GM18909 (cell line): ENCODE results near the gene DBR1.
A peak's percentile ranks its signal among the peaks of the same experiment; 100 is the strongest.
"Not testable (repeated sequence)": the region's sequence is repeated elsewhere in the genome, so short reads cannot be mapped to it uniquely, and the experiment has no call there.

Source experiments
- ATAC-seq: cut with Tn5 transposase; IDR thresholded peaks from one replicate; pipeline ENCODE4 v1.9.1; 2021; ENCODE audit warnings: mild to moderate bottlenecking; ENCODE audit not compliant: unreplicated experiment, poor library complexity

The DBR1 gene

DNA sequence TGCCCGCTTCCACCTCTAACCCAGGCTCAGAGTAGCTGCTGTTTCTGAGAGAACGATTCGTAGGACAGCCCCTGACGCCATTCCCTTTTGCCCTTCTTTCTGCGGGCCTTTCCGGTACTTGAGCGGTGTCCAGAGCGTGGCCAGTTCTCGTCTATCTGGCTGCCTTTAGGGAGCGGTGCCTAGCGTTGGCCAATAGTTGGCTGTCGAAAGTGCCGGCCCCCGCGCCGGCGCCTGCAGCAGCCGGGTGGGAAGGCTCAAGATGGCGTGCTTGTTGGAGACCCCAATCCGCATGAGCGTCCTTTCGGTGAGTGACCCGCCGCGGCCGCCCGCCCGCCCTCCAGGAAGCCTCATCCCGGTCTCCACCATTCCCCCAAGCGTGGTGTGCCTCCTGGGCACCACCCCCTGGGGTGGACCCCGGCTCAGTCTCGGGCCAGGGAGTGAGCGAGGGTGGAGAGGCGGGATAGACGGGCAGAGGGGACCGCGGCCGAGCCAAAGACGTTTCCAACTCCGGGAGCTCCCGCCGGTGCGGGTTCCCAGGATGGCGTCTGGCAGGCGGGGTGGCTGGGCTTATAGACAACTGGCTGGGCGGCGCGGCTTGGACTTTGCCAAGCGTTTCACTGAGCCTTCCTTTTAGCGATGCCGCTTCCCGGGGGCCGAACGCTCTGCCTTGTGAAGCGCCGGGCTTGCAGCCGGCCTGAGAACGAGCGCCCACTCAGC, 12.7 kb upstream of the DBR1 start, which contains the start of gene ARMC8:
ARMC8 (plus strand) TSS at position 6 of the 717 bp plus-strand sequence; CDS start at position 260, 254 bp downstream.
- ATAC-seq = peak; percentile 70

GRCh38 chr3:138186803-138187295, 12.1 kb upstream of the DBR1 start:
- ATAC-seq = peak; percentile 94

DNA sequence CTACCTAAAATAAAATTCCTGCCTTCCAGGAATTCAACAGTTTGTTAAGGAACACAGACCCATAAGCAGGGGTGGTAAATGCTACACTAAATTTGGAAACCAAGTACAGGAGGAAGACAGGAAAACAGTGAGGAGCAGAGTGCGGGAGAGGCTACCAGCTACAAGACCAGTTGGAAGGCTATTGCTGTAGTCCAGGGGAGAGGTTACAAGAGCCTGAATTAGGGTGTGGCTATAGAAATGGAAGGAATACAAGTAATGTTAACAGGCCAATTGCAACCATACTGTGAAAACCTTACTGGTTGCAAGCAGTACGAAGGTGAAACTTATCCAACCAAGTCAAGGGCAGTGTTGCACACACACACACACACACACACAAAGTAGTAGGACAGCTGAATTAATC, 11.5 kb upstream of the DBR1 start:
- ATAC-seq = no peak

GRCh38 chr3:138184994-138185393, 10.3 kb upstream of the DBR1 start:
- no peak for ATAC-seq

GRCh38 chr3:138180375-138181029, 5.8 kb upstream of the DBR1 start:
- peak; percentile 83 for ATAC-seq

- no peak for ATAC-seq
Measured at GRCh38 chr3:138173769-138174420, 826 bp downstream of the DBR1 start.

DNA sequence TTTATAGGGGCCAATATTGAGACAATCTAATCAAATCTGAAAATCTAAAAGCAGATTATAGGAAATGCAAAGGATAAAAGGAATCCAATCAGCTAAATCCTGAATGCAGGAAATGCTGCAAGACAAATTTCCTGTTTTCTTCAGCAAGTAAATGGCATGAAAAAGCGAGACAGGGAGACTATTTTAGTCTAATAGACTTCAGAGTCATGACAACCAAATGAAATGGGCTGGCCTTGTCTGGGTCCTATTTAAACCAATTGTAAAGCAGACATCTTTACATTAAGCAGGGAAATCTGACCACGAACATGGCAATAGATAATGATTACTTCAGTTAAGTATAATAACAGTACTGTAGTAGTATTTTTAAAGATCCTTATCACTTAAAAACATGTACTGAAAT, 2.1 kb downstream of the DBR1 start:
- no peak for ATAC-seq

GRCh38 chr3:138165061-138165460, 9.7 kb downstream of the DBR1 start:
- ATAC-seq = no peak

DNA sequence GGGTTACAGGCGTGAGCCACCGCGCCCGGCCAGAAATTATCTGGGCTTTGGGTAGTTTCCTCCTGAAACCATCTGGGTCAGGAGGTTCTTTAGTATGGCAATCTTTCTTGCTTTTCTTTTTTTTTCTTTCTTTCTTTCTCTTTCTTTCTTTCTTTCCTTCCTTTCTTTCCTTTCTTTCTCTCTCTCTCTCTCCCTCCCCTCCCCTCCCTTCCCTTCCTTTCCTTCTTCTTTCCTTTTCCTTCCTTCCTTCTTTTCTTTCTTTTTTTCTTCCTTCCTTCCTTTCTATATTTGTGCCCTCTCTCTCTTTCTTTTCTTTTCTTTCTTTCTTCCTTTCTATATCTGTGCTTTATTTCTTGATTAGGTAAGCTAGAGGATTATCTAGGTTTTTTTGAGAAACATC, 17.0 kb downstream of the DBR1 start:
- no peak for ATAC-seq

- no peak for ATAC-seq
Measured at GRCh38 chr3:138154534-138154933, 20.2 kb downstream of the DBR1 start.

GRCh38 chr3:138148503-138148902, 26.2 kb downstream of the DBR1 start:
- no peak for ATAC-seq

DNA sequence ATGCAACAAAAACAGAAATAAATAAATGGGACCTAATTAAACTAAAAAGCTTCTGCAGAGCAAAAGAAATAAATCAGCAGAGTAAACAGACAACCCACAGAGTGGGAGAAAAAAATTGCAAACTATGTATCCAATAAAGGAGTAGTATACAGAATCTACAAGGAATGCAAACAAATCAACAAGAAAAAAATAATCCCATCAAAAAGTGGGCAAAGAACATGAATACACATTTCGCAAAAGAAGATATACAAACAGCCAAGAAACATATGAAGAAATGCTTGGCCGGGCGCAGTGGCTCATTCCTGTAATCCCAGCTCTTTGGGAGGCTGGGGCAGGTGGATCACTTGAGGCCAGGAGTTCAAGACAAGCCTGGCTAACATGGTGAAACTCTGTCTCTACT, 32.5 kb downstream of the DBR1 start:
- not testable (repeated sequence) for ATAC-seq

DNA sequence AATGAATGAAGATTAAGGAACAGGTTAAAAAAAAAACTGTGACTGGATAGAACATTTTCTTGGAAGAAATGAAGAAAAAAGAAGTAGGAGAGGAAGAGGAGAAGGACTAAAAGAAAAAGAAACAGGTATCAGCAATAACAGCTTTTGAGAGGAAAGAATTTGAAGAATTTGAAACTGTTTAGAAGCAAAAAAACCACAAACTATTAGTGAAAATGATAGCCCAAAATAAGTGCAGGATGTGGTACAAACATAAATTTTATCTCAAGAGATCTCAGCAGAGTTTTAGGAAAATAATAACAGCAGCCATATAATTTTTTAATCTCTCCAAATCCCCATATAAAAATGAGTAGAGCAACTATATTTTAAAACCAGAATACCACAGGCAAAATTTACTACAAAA, 33.8 kb downstream of the DBR1 start:
- ATAC-seq = no peak

DNA sequence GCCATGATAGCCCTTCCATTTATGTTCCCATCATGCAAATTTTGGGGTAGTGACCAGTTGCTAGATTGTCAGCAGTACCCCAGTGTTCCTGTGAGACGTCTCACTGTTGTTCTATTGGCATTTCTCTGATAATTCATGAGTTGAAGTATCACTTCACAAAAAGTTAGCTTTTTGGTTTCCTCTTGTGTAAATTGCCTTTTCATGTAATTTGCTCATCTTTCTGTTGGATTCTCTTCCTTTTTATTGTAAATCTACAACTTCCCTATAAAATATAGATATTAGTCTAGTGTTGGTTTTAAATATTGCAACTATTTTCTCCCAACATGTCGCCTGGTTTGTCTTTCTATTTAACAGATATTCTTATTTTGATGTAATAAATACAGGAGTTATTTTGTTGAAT, 35.0 kb downstream of the DBR1 start:
- no peak for ATAC-seq

GRCh38 chr3:138137861-138138260, 36.9 kb downstream of the DBR1 start:
- no peak for ATAC-seq

- ATAC-seq = no peak
Measured at GRCh38 chr3:138136201-138136600, 38.5 kb downstream of the DBR1 start.

GRCh38 chr3:138135833-138136194, 38.9 kb downstream of the DBR1 start:
- ATAC-seq = no peak

- no peak for ATAC-seq
Measured at GRCh38 chr3:138135146-138135832, 39.4 kb downstream of the DBR1 start.

- no peak for ATAC-seq
Measured at GRCh38 chr3:138132239-138132638, 42.5 kb downstream of the DBR1 start, which contains the start of gene A4GNT. TSS of gene A4GNT (minus strand) at chr3:138132390. CDS start at chr3:138131256, 1,134 bp downstream.

DNA sequence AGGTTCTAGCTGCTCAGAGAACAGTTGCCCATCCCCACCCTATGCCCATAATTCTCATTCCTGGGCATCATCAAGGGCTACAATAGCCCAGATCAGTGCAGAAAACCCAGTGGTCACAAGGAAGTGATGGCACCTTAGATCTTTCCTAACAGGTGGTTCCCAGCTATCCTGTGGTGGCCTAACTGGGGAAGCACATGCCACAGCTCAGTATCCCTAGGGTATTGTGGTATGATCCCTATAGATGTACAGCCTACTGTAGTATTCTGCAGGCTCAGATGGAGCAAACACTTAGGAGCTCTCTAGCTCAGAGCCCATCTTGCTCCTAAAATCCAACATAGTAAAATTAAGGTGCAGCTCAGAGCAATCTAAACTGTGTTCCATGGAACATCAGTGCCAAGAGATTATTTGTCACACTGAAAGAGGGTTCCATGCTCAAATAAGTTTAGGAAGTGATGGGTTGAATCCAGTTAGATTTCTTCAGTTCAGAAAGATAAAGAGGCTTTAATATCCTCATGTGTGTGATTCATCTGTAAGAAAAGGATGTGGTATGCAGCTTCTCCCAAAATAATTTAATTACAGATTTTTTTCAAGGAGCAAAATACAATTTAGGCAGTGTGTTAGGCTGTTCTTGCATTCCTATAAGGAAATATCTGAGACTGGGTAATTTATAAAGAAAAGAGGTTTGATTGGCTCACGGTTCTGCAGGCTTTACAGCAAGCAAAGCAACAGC, 46.9 kb downstream of the DBR1 start:
- ATAC-seq = no peak
